RPMI8226 (cell line): ENCODE results near the gene TNFAIP1.
A peak's percentile ranks its signal among the peaks of the same experiment; 100 is the strongest.

Experiments used
- DNase-seq: peaks from one replicate; pipeline ENCODE4 v3.0.0-alpha.2; 2015

Gene TNFAIP1

GRCh38 chr17:28346746-28347246 is 11.2 kb downstream of the TNFAIP1 start:
- no peak for DNase-seq

GRCh38 chr17:28347261-28347891 is 11.8 kb downstream of the TNFAIP1 start:
- no peak for DNase-seq

- no peak for DNase-seq
Observed at GRCh38 chr17:28348979-28349378, 13.4 kb downstream of the TNFAIP1 start.

- no peak for DNase-seq
Observed at GRCh38 chr17:28350271-28350670, 14.7 kb downstream of the TNFAIP1 start.

- peak; percentile 96 for DNase-seq
Observed at GRCh38 chr17:28357061-28357900, 21.7 kb downstream of the TNFAIP1 start, which contains the start of gene POLDIP2. POLDIP2 (minus strand) TSS chr17:28357527; CDS start chr17:28357448, 79 bp downstream.

GRCh38 chr17:28357901-28358197 is 22.3 kb downstream of the TNFAIP1 start:
- no peak for DNase-seq

- no peak for DNase-seq
Observed at GRCh38 chr17:28363186-28363585, 27.6 kb downstream of the TNFAIP1 start.

GRCh38 chr17:28363776-28364650 is 28.5 kb downstream of the TNFAIP1 start:
- DNase-seq = no peak

- no peak for DNase-seq
Observed at GRCh38 chr17:28364665-28365363, 29.3 kb downstream of the TNFAIP1 start, which contains the start of gene SEBOX. SEBOX (minus strand) TSS chr17:28365199; CDS start chr17:28365151, 48 bp downstream.

GRCh38 chr17:28365487-28365886 is 29.9 kb downstream of the TNFAIP1 start:
- no peak for DNase-seq

- no peak for DNase-seq
Observed at GRCh38 chr17:28366605-28367004, 31.0 kb downstream of the TNFAIP1 start.

GRCh38 chr17:28367641-28368305 is 32.2 kb downstream of the TNFAIP1 start:
- DNase-seq = no peak

GRCh38 chr17:28368306-28368831 is 32.8 kb downstream of the TNFAIP1 start:
- no peak for DNase-seq

GRCh38 chr17:28368915-28369683 is 33.5 kb downstream of the TNFAIP1 start:
- DNase-seq = no peak

GRCh38 chr17:28369684-28370034 is 34.1 kb downstream of the TNFAIP1 start:
- DNase-seq = no peak

- DNase-seq = no peak
Observed at GRCh38 chr17:28370035-28370743, 34.6 kb downstream of the TNFAIP1 start, which contains the start of gene VTN. VTN (minus strand) TSS chr17:28370307; CDS start chr17:28370203, 104 bp downstream.

GRCh38 chr17:28370744-28371103 is 35.2 kb downstream of the TNFAIP1 start:
- DNase-seq = no peak

- DNase-seq = peak; percentile 74
Observed at GRCh38 chr17:28371245-28372202, 36.0 kb downstream of the TNFAIP1 start, which contains the start of gene SARM1. SARM1 (plus strand) TSS chr17:28371694; CDS start chr17:28372033, 339 bp downstream.
